NCI-H1930 (cell line): ENCODE measurements around the gene BCO1.

ENCODE experiments used
- DNase-seq, 2 experiments: peaks; one replicate each; lab custom pipeline; 2025; lab: John Stamatoyannopoulos, UW

Gene BCO1

GRCh38 chr16:81275795-81276194 is 37.3 kb downstream of the BCO1 start:
- DNase-seq: no peak

- no peak for DNase-seq
Observed at GRCh38 chr16:81276323-81276722, 37.8 kb downstream of the BCO1 start.

GRCh38 chr16:81277541-81278080 is 39.1 kb downstream of the BCO1 start:
- DNase-seq: no peak

- no peak for DNase-seq
Observed at GRCh38 chr16:81278526-81278925, 40.0 kb downstream of the BCO1 start.

- no peak for DNase-seq
Observed at GRCh38 chr16:81279392-81279791, 40.9 kb downstream of the BCO1 start.

GRCh38 chr16:81280393-81280792 is 41.9 kb downstream of the BCO1 start:
- DNase-seq: no peak

- DNase-seq: no peak
Observed at GRCh38 chr16:81283044-81283443, 44.6 kb downstream of the BCO1 start.

GRCh38 chr16:81284995-81285600 is 46.6 kb downstream of the BCO1 start:
- no peak for DNase-seq

GRCh38 chr16:81286190-81286589 is 47.7 kb downstream of the BCO1 start:
- no peak for DNase-seq

GRCh38 chr16:81291117-81291516 is 52.6 kb downstream of the BCO1 start:
- no peak for DNase-seq

- DNase-seq: no peak
Observed at GRCh38 chr16:81292936-81293335, 54.4 kb downstream of the BCO1 start.

- DNase-seq: no peak
Observed at GRCh38 chr16:81293909-81294802, 55.7 kb downstream of the BCO1 start.

GRCh38 chr16:81296631-81297030 is 58.1 kb downstream of the BCO1 start:
- DNase-seq: no peak

- no peak for DNase-seq
Observed at GRCh38 chr16:81307770-81308169, 69.3 kb downstream of the BCO1 start.

- DNase-seq: no peak
Observed at GRCh38 chr16:81310045-81310644, 71.7 kb downstream of the BCO1 start.

GRCh38 chr16:81311762-81312161 is 73.3 kb downstream of the BCO1 start:
- no peak for DNase-seq

GRCh38 chr16:81313701-81314602 is 75.5 kb downstream of the BCO1 start:
- DNase-seq: no peak

GRCh38 chr16:81314603-81315270 is 76.2 kb downstream of the BCO1 start, which contains the start of gene GAN:
Gene GAN (plus strand): TSS chr16:81314962. CDS start chr16:81315114, 152 bp downstream.
- DNase-seq: peak; percentile 83 to 88

- no peak for DNase-seq
Observed at GRCh38 chr16:81315271-81316175, 77.0 kb downstream of the BCO1 start.

GRCh38 chr16:81316176-81316496 is 77.6 kb downstream of the BCO1 start:
- no peak for DNase-seq
